ENCODE data around the gene CPLANE2.

The CPLANE2 gene

DNA sequence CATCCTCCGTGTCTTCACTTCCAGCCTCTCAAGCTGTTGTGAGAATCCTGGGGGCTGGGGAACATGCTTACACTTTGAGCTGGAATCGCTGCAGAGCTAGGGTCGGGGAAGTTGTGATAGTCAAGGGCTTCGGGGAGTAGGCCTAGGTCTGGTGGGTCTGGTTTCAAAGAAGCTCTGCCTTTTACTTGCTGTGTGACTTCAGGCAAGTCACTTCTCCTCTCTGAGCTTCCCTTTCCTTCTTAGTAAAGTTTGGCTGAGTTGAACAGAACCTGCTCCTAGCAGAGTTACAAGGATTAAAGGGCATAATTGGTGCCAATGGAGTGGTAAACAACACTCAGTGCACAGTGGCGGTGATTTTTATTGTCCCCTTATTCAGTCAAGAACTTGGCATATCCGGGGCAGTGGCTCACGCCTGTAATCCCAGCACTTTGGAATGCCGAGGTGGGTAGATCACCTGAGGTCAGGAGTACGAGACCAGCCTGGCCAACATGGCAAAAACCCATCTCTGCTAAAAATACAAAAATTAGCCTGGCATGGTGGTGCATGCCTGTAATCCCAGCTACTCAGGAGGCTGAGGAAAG, 50.2 kb downstream of the CPLANE2 start:
- no peak for TF ChIP-seq CREB1 (IDR thresholded peaks at IDR 0.05; ENCODE audit: low read depth)
- TF ChIP-seq MAX (IDR thresholded peaks at IDR 0.05), result no peak
- TF ChIP-seq RAD21 (IDR thresholded peaks at IDR 0.05; ENCODE audit: low read depth), result no peak
- TF ChIP-seq YY1 (IDR thresholded peaks at IDR 0.05; ENCODE audit: low read depth), result no peak
- no peak for TF ChIP-seq ZBTB7A (IDR thresholded peaks at IDR 0.05; ENCODE audit: low read depth)
- TF ChIP-seq TEAD4 (IDR thresholded peaks at IDR 0.05), result no peak
- TF ChIP-seq CEBPB (IDR thresholded peaks at IDR 0.05), result no peak
- no peak for TF ChIP-seq TCF12 (IDR thresholded peaks at IDR 0.05; ENCODE audit: low read depth)

- no peak for TF ChIP-seq TCF12 (IDR thresholded peaks at IDR 0.05; ENCODE audit: low read depth)
- TF ChIP-seq, protein P1, sequence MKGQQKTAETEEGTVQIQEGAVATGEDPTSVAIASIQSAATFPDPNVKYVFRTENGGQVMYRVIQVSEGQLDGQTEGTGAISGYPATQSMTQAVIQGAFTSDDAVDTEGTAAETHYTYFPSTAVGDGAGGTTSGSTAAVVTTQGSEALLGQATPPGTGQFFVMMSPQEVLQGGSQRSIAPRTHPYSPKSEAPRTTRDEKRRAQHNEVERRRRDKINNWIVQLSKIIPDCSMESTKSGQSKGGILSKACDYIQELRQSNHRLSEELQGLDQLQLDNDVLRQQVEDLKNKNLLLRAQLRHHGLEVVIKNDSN (IDR thresholded peaks at IDR 0.05), result no peak
These were observed 52.3 kb downstream of the CPLANE2 start for GRCh38 chr1:16184557-16185303.

DNA sequence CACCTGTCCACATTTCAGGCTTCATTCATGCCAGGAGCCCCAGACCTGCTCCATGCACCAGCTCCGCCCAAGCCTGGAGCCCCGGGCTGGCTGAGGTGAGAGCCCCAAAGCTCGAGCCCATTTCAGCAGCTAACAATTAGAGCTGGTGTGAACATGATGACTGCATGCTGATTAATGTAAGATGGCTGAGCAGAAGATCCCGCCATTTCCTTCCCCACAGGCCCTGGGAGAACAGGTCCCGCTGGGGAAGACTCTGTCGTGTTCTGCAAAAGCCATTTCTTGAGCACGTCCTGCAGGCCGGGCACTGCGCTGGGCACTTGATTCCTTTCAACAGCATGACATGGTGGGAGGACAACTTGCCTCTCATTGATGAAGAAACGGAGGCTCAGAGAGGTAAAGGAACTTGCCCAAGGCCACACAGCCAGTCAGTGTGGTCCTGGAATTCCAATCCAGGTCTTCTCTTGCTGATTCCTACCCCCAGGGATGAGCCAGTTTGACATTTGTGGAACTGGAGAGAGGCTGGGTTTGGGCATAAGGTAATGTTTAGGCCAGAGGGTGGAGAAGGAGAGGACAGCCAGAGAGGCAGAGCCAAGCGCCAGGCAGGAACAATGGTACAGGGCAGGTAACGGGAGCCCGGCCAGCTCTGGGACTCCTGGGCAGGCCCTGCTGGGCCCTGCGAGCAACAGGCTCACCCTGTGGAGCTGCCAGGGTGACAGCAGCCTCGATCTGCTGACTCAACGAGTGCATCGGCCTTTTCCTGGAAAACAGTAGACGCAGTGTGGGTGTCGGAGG, 53.0 kb downstream of the CPLANE2 start:
- no peak for TF ChIP-seq NFIC (IDR thresholded peaks at IDR 0.05)
- no peak for TF ChIP-seq ZBTB7A (IDR thresholded peaks at IDR 0.05; ENCODE audit: low read depth)
- no peak for TF ChIP-seq EP300 (IDR thresholded peaks at IDR 0.05; ENCODE audit: borderline replicate concordance)
- TF ChIP-seq EGR1 (IDR thresholded peaks at IDR 0.05), result no peak
- TF ChIP-seq, protein P2, sequence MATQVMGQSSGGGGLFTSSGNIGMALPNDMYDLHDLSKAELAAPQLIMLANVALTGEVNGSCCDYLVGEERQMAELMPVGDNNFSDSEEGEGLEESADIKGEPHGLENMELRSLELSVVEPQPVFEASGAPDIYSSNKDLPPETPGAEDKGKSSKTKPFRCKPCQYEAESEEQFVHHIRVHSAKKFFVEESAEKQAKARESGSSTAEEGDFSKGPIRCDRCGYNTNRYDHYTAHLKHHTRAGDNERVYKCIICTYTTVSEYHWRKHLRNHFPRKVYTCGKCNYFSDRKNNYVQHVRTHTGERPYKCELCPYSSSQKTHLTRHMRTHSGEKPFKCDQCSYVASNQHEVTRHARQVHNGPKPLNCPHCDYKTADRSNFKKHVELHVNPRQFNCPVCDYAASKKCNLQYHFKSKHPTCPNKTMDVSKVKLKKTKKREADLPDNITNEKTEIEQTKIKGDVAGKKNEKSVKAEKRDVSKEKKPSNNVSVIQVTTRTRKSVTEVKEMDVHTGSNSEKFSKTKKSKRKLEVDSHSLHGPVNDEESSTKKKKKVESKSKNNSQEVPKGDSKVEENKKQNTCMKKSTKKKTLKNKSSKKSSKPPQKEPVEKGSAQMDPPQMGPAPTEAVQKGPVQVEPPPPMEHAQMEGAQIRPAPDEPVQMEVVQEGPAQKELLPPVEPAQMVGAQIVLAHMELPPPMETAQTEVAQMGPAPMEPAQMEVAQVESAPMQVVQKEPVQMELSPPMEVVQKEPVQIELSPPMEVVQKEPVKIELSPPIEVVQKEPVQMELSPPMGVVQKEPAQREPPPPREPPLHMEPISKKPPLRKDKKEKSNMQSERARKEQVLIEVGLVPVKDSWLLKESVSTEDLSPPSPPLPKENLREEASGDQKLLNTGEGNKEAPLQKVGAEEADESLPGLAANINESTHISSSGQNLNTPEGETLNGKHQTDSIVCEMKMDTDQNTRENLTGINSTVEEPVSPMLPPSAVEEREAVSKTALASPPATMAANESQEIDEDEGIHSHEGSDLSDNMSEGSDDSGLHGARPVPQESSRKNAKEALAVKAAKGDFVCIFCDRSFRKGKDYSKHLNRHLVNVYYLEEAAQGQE (IDR thresholded peaks at IDR 0.05; ENCODE audit: low read depth), result no peak
- TF ChIP-seq, protein P1 (IDR thresholded peaks at IDR 0.05), result no peak
- TF ChIP-seq YY1 (IDR thresholded peaks at IDR 0.05; ENCODE audit: low read depth), result no peak
- no peak for TF ChIP-seq CREB1 (IDR thresholded peaks at IDR 0.05; ENCODE audit: low read depth)
- no peak for TF ChIP-seq TAF1 (IDR thresholded peaks at IDR 0.05; ENCODE audit: low read depth)
- TF ChIP-seq FOXM1 (IDR thresholded peaks at IDR 0.05; ENCODE audit: borderline replicate concordance, low read depth), result no peak
- TF ChIP-seq CEBPB (IDR thresholded peaks at IDR 0.05), result no peak
- TF ChIP-seq RAD21 (IDR thresholded peaks at IDR 0.05; ENCODE audit: low read depth), result no peak
- TF ChIP-seq TEAD4 (IDR thresholded peaks at IDR 0.05), result no peak
- TF ChIP-seq TCF12 (IDR thresholded peaks at IDR 0.05; ENCODE audit: low read depth), result no peak
- no peak; the same call in 1 of the 2 replicates for TF ChIP-seq MAX (IDR thresholded peaks at IDR 0.05)

GRCh38 chr1:16183179-16183578, 53.8 kb downstream of the CPLANE2 start:
- TF ChIP-seq NFIC (IDR thresholded peaks at IDR 0.05), result no peak
- no peak for TF ChIP-seq TAF1 (IDR thresholded peaks at IDR 0.05; ENCODE audit: low read depth)
- TF ChIP-seq MAX (IDR thresholded peaks at IDR 0.05), result no peak
- TF ChIP-seq TCF12 (IDR thresholded peaks at IDR 0.05; ENCODE audit: low read depth), result no peak
- TF ChIP-seq EGR1 (IDR thresholded peaks at IDR 0.05), result no peak
- no peak for TF ChIP-seq FOXM1 (IDR thresholded peaks at IDR 0.05; ENCODE audit: borderline replicate concordance, low read depth)
- TF ChIP-seq, protein P1 (IDR thresholded peaks at IDR 0.05), result no peak
- TF ChIP-seq RAD21 (IDR thresholded peaks at IDR 0.05; ENCODE audit: low read depth), result no peak
- no peak for TF ChIP-seq EP300 (IDR thresholded peaks at IDR 0.05; ENCODE audit: borderline replicate concordance)
- no peak for TF ChIP-seq CREB1 (IDR thresholded peaks at IDR 0.05; ENCODE audit: low read depth)
- no peak for TF ChIP-seq ZBTB7A (IDR thresholded peaks at IDR 0.05; ENCODE audit: low read depth)
- TF ChIP-seq TEAD4 (IDR thresholded peaks at IDR 0.05), result no peak
- TF ChIP-seq, protein P2 (IDR thresholded peaks at IDR 0.05; ENCODE audit: low read depth), result no peak

All from Ishikawa (cell line).